Islet precursor cell (in vitro differentiated cells): ENCODE data around the gene ALAS1.
A peak's percentile ranks its signal among the peaks of the same experiment; 100 is the strongest.

ENCODE experiments used
- DNase-seq: peaks from one replicate; pipeline ENCODE4 v3.0.0-alpha.2; 2018

The ALAS1 gene

DNA sequence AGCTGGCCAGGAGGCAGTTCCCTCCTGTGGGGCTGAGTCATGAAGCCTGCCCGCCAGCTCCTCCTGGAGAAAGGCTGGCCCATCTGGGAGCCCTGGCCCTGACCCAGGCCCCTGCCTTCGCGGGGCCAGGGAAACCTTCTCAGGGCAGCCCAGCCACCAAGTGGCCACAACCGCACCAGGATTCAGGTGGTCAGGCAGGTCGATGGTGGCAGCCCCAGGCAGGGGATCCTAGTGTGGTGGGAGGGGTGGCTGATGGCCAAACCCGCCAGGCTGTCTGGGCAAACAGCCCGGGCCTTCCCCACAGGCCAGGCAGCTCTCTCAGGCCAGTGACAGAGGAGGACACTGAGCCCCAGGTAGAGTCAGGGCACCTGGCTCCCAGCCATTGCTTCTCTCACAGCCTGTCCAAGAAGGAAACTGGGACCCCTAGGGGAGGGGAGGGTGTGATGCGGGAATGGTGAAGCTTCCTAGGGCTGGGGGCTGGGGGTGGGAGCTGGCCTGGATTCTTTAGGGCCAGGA, 39.8 kb downstream of the ALAS1 start:
- DNase-seq = peak; percentile 91

DNA sequence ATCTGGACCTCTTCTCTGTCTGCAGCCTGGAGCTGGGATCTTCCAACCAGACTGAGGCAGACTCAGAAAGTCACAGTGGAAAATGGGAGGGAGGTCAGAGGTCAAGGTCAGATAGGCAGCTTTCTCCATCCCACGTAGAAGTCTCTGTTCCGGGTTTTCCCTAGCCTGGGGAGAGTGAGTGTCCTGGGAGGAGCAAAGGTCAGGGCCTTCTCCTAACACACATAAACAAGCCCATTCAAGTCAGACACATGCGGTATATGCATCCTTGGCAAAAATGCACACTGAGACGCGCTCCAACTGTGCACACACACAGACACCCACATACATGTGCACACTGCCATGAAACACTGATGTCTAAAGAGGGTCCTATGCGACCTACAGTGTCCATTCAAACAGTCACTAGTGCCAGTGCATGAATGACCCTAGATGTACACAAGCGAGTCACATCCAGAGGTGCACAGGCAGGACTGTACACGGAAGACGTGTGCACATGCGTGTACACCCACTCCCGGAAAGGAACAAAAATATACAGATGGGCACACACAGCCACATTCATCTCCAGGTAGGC, 40.3 kb downstream of the ALAS1 start:
- no peak for DNase-seq

DNA sequence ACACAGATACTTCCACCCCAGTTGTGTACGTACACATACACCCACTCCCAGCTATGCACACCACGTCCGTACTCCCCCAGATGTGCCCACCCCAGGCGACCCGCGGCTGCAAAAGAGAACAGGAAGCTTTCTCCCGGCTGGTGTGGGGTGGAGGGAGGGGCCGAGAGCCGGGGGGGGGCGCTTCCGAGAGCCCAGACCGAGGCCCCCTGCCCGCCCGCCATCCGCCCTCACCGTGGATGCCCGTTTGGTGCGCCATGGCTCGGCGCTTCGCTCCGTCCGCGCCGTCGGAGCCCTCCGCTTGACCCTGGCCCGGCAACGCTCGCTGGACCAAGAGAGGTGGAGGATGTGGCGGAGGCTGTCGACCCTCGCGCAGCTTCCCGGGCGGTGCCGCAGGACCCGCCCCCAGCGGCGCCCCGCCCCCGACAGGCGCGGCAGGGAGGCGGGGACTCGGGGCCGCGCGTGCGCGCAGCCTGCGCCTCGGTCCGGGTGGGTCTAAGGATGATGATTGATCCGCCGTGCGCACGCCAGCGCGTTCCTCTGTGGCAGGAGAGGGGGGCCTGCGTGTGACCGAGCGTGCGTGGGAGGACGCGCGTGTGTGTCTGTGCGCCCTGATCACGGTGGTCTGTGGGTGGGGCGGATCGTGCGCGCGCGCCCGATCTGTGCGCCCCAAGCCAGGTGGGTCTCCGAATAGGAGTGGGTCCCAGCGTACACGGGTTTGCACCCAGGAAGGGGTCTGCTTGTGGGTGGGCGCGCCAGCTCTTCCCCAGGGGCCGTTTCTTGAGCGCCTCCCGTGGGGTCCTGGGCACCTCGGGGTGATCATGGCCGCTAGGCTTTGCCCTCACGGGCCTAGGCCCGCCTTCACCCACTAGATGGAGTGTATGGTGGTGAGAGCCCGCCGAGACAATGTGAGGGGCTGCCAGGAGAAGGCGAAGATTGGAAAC, 41.1 kb downstream of the ALAS1 start, which contains the start of gene TWF2:
TSS of gene TWF2 (minus strand) at position 398 of the 941 bp plus-strand sequence. CDS start at position 256, 142 bp downstream.
- peak; percentile 93 for DNase-seq

DNA sequence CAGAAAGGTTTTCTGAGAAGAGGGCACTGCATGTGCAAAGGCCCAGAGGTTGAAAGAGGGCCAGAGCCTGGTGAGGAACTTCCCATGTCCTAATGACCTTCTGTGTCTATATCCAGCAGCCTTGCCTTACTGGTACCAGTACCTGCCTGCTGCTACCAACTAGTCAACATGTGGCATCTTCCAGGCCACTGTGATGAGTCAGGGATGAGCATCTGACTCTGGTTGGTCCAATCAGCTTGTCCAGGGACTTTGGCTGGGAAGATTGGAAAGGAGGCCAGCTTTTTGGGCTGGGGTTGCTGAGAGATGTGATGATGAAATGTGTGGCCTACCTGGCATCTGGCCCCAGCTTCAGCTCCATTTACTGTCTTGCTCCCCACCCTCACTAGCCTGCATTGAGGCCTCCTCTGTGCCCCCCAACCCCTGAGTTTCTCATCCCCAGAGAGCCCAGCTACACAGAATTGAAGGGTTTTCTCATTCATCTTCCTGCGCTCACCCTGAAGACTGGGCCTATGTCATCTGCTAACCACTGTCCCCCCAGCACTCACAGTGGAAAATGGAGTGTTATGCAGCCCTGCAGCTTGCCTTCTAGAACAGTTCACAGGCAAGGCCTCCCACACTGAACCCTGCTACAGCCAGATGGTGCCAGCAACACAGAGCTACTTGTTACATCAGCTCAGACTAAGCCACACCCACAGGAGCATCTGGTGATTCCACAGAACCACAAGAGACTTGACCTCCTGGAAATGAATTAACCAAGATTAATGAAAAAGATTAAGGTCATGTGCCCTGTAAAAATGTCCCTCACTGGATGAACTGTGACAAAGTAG, 42.3 kb downstream of the ALAS1 start:
- peak; percentile 76 for DNase-seq

DNA sequence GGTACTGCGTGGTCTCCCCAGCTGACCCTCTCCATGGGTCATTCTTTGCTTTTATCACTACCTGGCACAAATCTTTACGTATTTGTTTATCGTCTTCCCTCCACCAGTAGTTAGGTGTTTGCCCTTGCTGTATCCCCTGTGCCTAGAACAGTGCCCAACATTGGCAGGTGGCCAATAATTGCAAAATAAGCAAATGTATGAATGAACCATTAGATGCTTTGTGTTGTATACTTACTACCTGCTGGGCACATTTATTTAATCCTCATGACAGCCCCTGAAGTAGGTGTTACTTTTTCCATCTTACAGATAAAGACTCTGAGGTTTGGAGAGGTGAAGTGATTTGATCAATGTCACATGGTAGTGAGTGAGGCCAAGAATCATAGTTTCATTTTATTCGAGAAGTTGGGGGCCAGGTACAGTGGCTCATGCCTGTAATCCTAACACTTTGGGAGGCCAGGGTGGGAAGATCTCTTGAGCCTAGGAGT, 43.0 kb downstream of the ALAS1 start:
- DNase-seq = no peak

DNA sequence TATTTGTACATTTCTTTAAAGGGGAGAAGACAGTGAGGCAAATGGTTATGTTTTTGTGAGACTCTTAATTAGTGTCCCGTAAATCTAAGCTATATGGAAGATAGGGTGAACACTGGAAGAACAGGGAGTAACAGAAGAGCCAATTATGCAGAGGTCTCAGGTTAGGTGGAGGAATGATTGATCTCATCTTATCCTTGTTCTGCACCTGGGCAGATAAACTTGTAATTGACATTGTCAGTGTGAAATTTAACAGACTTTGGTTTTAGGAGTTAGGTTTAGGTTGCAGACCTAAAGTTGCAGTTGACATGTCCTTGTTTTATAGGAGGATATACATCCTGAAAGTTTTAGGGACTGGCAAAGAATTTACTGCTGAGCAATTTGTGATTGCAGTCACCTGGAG, 44.1 kb downstream of the ALAS1 start:
- DNase-seq = no peak

DNA sequence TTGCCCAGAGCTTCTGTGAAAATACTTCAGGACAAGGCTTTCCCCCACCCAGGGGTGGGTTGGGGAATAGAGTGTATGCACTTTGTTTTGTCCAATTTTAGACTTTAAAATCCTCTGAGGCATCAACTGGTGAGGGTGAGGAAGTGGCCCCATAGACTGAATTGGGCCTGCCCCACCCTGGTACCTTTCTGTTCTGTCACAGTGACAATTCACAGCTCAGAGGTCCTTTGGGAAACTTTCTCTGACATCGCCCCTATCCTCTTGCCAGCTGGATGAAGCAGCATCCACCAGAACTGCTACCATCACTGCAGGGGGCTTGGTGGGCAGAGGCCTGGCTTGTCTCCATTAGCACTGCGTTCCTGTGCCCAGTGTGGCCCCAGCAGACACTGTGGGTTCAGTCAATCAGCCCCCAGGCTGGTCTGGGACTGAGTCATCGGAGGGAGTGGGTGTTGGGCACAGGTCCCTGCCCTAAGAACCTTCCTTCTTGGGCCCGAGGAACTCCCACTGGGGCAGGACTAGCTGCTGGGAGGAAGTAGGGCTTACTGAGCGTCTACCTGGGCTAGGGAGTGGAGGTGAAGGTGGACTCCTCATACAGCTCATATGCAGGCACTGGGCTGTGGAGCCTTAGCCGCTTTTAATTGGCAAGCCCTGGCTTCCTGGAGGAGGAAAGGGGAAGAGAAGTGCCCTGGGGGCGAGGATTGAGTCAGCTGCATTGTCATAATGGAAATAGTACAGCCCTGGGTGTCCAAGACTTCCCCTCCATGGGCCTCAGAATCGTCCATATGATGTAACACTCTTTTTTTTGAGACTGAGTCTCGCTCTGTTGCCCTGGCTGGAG, 46.0 kb downstream of the ALAS1 start:
- DNase-seq = peak; percentile 87

DNA sequence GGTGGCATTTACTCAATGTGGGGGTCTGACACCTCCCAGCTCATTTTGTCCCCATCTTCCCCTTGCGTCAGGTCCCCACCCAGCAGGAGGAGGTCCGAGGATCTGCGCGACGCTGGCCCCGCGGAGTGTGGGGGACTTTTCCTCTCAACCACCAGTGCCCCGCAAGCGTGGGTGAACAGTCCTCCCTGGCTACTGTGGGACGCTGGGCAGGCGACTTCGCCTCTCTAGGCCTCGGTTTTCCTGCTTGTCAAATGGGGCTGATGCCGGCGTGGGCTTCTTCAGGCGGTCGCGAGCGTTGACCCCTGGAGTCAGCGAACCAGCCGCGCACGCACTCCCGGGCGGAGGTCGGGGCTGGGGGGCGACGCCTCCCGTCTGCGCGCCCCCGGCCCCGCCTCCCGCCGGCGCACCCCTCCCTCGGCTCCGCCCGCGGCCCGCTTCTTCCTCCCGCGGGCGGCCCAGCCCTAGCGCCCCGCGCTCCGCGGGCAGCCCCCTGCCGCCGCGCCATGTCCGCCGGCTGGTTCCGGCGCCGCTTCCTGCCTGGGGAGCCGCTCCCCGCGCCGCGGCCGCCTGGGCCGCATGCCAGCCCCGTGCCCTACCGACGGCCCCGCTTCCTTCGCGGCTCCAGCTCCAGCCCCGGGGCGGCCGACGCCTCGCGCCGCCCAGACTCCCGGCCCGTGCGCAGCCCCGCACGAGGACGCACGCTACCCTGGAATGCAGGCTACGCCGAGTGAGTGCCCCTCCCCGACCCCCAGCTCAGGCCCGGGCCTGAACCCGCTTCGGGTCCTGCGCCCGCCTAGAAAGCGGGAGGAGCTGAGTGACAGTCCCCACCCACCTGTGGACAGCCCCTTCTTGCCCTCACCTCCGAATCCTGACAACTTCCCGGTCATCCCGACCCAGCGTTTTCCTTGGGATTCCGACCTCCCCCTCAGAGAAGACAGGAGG, 47.6 kb downstream of the ALAS1 start, which contains the start of gene PPM1M:
TSS of gene PPM1M (plus strand) at position 438 of the 942 bp plus-strand sequence. CDS start at position 504, 66 bp downstream.
- peak; percentile 80 for DNase-seq

DNA sequence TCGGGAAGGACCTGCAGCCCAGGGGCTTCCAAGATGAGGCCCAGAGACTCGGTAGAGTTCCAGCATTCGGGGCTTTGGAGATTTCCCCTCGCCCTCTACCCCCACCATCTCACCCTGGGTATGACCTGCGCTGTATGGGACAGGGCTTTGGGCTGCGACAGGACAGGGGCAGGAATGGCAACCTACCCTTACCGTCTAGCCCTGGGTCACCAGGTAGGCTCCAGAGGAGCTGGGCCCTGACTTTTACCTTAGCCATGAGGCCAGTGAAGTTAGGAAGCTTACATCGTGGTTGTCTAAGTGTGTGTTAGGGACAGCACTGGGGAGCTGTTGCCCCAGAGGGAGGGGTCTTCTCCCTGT, 48.3 kb downstream of the ALAS1 start:
- no peak for DNase-seq

DNA sequence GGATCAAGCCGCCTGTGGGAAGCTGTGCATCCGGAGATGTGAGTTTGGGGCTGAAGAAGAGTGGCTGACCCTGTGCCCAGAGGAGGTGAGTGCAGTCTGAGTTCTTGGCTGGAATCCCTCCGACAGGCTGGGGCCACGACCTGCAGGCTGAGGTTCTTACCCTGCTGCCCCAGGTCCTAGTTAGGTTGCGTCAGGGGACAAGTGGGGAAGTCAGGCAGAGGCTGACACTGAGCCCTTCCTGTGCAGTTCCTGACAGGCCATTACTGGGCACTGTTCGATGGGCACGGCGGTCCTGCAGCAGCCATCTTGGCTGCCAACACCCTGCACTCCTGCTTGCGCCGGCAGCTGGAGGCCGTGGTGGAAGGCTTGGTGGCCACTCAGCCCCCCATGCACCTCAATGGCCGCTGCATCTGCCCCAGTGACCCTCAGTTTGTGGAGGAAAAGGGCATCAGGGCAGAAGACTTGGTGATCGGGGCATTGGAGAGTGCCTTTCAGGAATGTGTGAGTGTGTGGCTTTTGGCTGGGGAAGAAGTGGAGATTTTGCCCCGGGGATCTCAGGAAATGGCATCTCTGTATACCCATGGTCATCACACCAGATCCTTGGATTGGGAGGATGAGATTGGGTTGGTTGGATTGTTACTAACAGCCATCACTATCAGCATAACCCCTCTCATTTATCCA, 48.9 kb downstream of the ALAS1 start:
- DNase-seq = no peak

DNA sequence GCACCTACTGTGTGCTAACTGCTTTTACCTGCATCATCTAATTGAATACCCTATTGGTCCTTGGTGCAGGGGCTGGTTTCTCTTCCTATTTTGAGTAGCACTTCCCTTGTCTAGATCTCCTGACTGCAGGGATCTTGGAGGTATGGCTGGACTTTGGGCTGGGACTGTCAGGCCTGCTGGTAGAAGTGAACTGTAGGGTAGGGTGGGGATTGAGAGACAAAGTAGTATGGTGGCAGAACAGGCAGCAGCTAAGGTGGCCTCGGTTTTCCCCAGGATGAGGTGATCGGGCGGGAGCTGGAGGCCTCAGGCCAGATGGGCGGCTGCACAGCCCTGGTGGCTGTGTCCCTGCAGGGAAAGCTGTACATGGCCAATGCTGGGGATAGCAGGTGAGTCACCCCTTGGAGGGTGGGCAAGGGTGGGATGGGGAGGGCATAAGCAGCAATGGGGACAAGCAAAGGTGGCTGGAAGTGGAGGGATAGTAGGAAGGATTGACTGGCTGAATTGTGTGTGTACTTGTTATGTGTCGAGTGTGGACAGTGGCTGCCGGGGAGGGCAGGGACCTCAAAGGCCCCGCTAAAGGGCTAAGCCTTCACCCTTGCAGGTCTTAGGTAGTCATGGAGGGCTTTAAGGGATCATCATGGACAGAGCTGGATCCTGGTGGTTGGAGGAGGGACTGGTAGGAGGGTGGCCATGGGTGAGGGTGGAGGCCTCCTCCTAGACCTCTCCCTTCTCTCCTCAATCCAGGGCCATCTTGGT, 49.6 kb downstream of the ALAS1 start:
- DNase-seq = no peak

DNA sequence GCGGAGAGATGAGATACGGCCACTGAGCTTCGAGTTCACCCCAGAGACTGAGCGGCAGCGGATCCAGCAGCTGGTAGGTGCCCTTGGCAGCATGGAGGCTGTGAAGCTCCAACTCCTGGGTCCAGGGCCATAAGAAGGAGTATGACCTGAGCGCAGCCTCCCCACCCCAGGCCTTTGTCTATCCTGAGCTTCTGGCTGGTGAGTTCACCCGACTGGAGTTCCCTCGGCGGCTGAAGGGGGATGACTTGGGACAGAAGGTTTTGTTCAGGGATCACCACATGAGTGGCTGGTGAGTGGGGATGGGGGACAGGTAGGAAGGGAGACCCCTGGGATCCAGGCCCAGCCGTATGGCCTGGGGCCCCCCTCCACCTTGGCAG, 50.2 kb downstream of the ALAS1 start:
- no peak for DNase-seq

DNA sequence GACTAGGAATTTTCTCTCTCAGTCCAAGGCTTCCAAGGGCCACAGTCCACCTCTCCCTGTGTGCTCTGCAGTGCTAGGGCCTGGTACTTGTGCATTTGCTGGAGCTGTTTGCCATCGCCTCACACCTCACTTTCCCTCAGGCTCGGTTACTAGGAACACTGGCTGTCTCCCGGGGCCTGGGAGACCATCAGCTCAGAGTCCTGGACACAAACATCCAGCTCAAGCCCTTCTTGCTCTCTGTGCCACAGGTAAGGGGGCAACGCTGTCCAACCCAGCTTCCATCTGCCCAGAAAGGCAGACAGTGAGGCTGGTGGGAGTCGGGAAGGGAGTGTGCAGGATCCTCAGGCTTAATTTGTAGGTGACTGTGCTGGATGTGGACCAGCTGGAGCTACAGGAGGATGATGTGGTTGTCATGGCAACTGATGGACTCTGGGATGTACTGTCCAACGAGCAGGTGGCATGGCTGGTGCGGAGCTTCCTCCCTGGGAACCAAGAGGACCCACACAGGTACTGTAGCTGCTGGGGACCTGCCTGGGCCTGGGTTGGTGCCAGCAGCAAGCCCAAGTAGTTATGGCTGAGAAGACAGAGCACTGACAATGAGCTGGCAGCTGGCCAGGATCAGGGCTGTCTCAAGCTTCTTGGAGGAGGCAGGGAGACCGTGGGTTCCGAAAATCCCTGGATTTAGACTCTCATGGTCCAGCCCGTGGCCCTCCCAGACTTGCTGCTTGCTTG, 51.0 kb downstream of the ALAS1 start:
- no peak for DNase-seq

DNA sequence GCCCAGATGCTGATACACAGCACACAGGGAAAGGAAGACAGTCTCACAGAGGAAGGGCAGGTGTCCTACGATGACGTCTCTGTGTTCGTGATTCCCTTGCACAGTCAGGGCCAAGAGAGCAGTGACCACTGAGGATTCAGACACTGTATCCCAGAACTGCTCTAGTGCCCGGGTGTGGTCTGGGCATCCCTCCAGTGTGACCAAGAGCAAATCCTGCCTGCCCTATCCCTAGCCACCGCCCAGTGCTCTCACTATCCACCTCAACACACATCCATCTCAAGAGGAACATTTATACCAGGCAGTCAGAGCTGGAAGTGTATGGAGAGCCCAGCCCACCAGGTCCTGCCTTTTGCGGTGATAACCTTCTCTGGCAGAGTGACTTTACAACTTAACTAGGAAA, 51.7 kb downstream of the ALAS1 start:
- DNase-seq = no peak

DNA sequence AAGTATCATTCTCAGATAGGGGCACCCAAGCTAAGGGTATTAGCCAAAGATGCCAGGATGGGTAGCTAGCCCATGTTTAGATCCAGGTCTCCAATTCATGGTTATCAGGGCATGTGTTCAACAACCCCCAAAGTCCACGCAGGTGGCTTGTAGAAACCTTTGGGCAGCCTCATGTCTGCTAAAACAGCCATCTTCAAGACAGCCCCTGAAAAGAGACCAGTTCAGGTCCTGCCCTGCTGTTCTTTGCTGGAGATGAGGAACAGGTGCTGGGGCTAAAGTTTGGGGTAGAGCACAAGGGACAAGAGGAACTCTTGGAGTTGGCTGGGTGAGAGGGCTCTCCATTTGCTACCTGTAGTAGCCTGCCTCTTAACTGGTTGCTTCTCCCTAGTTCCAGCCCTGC, 52.2 kb downstream of the ALAS1 start:
- DNase-seq = no peak

DNA sequence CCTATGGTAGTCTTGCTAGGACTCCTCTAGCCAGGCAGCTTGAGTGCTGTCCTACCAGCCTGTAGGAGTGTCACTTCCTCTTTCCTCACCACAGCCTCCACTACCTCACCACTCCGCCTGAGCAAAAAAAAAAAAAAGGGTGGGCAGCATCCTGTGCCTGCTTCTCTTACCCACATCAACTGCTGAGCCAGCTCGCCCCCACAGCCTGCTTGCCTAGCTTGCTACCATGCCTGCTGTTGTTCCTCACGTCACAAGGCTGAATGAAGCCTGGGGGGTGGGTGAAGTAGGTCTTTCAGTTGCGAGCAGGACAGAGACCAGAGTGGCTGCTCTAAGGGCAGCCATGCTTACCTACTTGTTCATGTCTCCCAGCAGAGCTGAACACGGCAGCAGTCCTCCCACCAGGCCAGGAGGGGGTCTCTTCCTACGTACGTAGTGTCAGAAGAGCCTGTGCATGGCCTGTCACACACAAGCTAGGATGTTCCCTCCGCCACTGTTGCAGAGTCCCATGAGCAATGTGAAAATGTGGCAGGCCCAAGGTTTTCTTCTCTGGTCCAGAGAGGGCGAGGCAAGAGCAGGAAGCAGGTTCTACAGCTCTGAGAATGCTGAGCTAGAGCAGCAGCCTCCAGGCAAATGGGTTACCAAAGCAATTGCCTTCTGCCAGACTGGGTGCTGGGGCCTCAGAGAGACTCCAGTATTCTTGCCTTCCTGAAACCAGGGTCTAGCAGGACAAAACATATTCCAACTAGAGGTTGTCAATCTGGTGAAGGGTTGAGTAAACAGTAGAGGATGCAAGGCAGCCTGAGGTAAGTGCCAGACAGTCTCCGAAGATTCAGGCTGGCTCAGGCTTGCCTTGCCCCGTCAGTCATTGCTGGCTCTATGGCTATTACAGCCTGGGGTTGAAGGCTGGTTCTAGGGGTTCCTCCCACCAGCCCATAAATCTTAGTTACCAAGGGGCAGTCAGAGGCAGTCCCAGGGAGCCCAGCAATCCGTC, 55.6 kb downstream of the ALAS1 start:
- no peak for DNase-seq

DNA sequence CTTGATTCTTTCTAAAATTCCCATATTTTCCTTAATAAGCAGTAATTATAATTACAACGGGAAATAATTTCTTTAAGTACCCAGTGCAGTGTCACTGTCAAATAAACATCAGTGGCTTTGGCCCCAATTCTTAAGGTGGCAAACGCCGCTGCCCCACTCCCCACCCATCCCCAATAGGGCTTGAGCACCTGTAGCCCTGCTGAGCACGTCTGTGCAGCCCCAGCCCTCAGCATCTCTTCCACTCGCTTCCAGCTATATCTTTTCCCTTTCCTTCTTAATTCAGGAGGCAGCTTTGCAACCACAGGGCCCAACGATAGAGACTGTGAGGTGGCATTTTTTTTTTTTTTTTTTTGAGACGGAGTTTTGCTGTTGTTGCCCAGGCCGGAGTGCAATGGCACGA, 56.6 kb downstream of the ALAS1 start:
- DNase-seq = no peak
